Measurements from ENCODE around the gene CLMP. TPM values are rescaled to one million over a fixed set of nuclear protein-coding genes. Genes with fewer than 3 reads are reported as not detected.

Gene CLMP
- total and polyA plus RNA-seq, 4 donors: 0.12 to 1.3 (median 0.35) TPM

DNA sequence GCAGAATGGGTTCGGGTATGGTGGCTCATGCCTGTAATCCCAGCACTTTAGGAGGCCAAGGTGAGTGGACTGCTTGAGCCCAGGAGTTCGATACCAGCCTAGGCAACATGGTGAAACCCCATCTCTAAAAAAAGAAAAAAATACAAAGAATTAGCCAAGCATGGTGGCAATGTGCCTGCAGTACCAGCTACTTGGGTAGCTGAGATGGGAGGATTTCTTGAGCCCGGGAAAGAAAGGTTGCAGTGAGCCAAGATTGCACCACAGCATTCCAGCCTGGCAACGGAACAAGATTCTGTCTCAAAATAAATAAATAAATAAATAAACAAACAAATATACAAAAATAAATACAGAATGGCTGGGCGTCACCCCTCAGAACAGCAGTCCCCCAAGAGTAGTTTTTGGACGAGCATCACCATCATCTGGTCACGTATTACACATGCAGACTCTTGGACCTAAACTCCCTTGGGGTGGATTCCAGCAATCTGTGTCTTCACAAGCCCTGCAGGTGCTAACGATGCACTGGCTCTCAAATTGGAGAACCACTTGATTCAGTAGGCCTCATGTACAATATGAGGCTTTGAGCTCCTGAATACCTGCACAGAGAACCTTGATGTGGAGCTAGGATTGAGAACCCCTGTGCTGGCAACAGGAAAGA is 33.5 kb downstream of the CLMP start:
- DNase-seq (ENCODE audit: low spot score): no peak
- Histone ChIP-seq H3K9ac (ENCODE audit: low read depth in 1 of 2, low read length in 2 of 2) (no peak overlapping the region), H3K9me3 (ENCODE audit: control insufficient read depth in 4 of 4, low read length in 3 of 4) (no peaks in the 10 kb centered on the region), H3K4me3 (ENCODE audit: low read depth in 1 of 3, low read length in 3 of 3) (no peak overlapping the region), H3K4me1 (ENCODE audit: control insufficient read depth in 4 of 4, insufficient read depth in 4 of 4, low read length in 3 of 4) (no peaks in the 10 kb centered on the region), H3K36me3 (ENCODE audit: control insufficient read depth in 4 of 4, insufficient read depth in 3 of 4, low read depth in 1 of 4, low read length in 3 of 4) (no peaks in the 10 kb centered on the region), H3K27ac (ENCODE audit: low read depth in 1 of 2, low read length in 2 of 2) (no peak overlapping the region), H3K27me3 (ENCODE audit: control insufficient read depth in 4 of 4, insufficient read depth in 4 of 4, low read length in 3 of 4) (peaks cover 0 to 3% (median 0%) of the 10 kb centered on the region in 4 donors)
- TF ChIP-seq EGR1 (IDR thresholded peaks at IDR 0.05; ENCODE audit: low read depth in 2 of 2): no peak
- no peak for TF ChIP-seq RAD21 (IDR thresholded peaks at IDR 0.05)
- no peak for TF ChIP-seq SP1 (IDR thresholded peaks at IDR 0.05)
- no peak for TF ChIP-seq JUND (IDR thresholded peaks at IDR 0.05)
- TF ChIP-seq HNF4A (conservative IDR thresholded peaks at IDR 0.05): no peak
- TF ChIP-seq GABPA (IDR thresholded peaks at IDR 0.05 in 1 of 2, conservative IDR thresholded peaks at IDR 0.05 in 1 of 2): no peak
- TF ChIP-seq REST (IDR thresholded peaks at IDR 0.05): no peak
- no peak for TF ChIP-seq NR2F2 (IDR thresholded peaks at IDR 0.05)
- no peak for TF ChIP-seq TAF1 (conservative IDR thresholded peaks at IDR 0.05)
- no peak for TF ChIP-seq FOXA1 (IDR thresholded peaks at IDR 0.05)
- TF ChIP-seq CTCF (IDR thresholded peaks at IDR 0.05; ENCODE audit: low read depth, low read length, missing input control): no peak
- TF ChIP-seq RXRA (IDR thresholded peaks at IDR 0.05): no peak
- no peak for TF ChIP-seq HNF4G (IDR thresholded peaks at IDR 0.05)
- no peak for TF ChIP-seq FOXA2 (IDR thresholded peaks at IDR 0.05)
- TF ChIP-seq, protein P1, sequence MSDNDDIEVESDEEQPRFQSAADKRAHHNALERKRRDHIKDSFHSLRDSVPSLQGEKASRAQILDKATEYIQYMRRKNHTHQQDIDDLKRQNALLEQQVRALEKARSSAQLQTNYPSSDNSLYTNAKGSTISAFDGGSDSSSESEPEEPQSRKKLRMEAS (IDR thresholded peaks at IDR 0.05): no peak
- TF ChIP-seq YY1 (IDR thresholded peaks at IDR 0.05): no peak
- TF ChIP-seq ZBTB33 (IDR thresholded peaks at IDR 0.05): no peak
- TF ChIP-seq, protein P2, sequence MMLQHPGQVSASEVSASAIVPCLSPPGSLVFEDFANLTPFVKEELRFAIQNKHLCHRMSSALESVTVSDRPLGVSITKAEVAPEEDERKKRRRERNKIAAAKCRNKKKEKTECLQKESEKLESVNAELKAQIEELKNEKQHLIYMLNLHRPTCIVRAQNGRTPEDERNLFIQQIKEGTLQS (IDR thresholded peaks at IDR 0.05): no peak
- 89% methylated on average over 8 of the region's 8 CpGs for WGBS
